Lung (tissue), 12 donors: ENCODE data around the gene PXMP2. TPM values are rescaled to one million over a fixed set of nuclear protein-coding genes. Genes with fewer than 3 reads are reported as not detected.

Source experiments
- ATAC-seq: fragments of 200-7000 bp; cut with Tn5 transposase; one replicate; pipeline ENCODE4 v1.9.1; 2020; ENCODE audit warnings: moderate number of reproducible peaks; ENCODE audit not compliant: insufficient read depth, low FRiP score
- DNase-seq, 3 donors: peaks; one replicate each; pipeline ENCODE4 v3.0.0-alpha.2; 2013 to 2017
- H3K27ac ChIP-seq, 2 donors: one replicate each; pipeline ENCODE4 v1.5.1; 2013; ENCODE audit warnings: mild to moderate bottlenecking in 2 of 2, moderate library complexity in 2 of 2, control low read depth in 1 of 2, inconsistent platforms in 1 of 2, low read depth in 1 of 2, low read length in 1 of 2
- H3K27me3 ChIP-seq, 3 donors: one replicate each; pipeline ENCODE4 v1.5.1; 2013; ENCODE audit warnings: low read length in 2 of 3; ENCODE audit not compliant: control insufficient read depth in 3 of 3, insufficient read depth in 3 of 3
- H3K36me3 ChIP-seq, 4 donors: one replicate each; pipeline ENCODE4 v1.5.1; 2013; ENCODE audit warnings: low read length in 4 of 4, mild to moderate bottlenecking in 1 of 4, moderate library complexity in 1 of 4; ENCODE audit not compliant: control insufficient read depth in 4 of 4, insufficient read depth in 4 of 4
- H3K4me1 ChIP-seq, 5 donors: one replicate each; pipeline ENCODE4 v1.5.1; 2013; ENCODE audit warnings: low read length in 5 of 5, mild to moderate bottlenecking in 2 of 5, moderate library complexity in 1 of 5; ENCODE audit not compliant: control insufficient read depth in 5 of 5, insufficient read depth in 5 of 5
- H3K4me3 ChIP-seq: one replicate; pipeline ENCODE4 v1.5.1; 2013; ENCODE audit warnings: mild to moderate bottlenecking, control low read depth, moderate library complexity
- H3K9ac ChIP-seq, 2 donors: one replicate each; pipeline ENCODE4 v1.5.1; 2013; ENCODE audit warnings: low read length in 2 of 2, control low read depth in 1 of 2; ENCODE audit not compliant: insufficient read depth in 1 of 2
- H3K9me3 ChIP-seq, 4 donors: one replicate each; pipeline ENCODE4 v1.5.1; 2013; ENCODE audit warnings: low read length in 3 of 4, mild to moderate bottlenecking in 1 of 4, moderate library complexity in 1 of 4; ENCODE audit not compliant: control insufficient read depth in 4 of 4, insufficient read depth in 3 of 4
- WGBS, 2 donors: extraction: QIAGEN DNeasy Blood & Tissue Kit; methylation state at CpG; one replicate each; pipeline ENCODE4 v1.1.7; 2013; 5-methylcytosine and 5-hydroxymethylcytosine counted together
- polyA plus RNA-seq, 2 donors: library from polyadenylated mRNA; stranded (reverse); fragments of 200-250 nt; gene quantifications; one replicate each; pipeline ENCODE4 v1.2.1, GENCODE V29; 2013
- total RNA-seq, 2 donors: library from RNA; depleted of rRNA in 1 of 2; stranded (reverse); fragments of >200 nt in 1 of 2; gene quantifications; one replicate each; pipeline ENCODE4 v1.2.1, GENCODE V29; 2014 to 2021
- TF ChIP-seq, protein P1 (sequence below): IDR thresholded peaks from 2 replicates; pipeline ENCODE4 v1.5.1; 2012; ENCODE audit warnings: mild to moderate bottlenecking; ENCODE audit errors: control extremely low read depth, extremely low read depth
- donor health status: control.
- donor health status: control.
- donor health status: Bipolar disorder and iron deficiency.
- donor health status: healthy.
- donor health status: DM: yes; HTN: yes; CAD: no.

Gene PXMP2
- total and polyA plus RNA-seq, 4 donors: 5.6 to 15.3 (median 13.2) TPM

DNA sequence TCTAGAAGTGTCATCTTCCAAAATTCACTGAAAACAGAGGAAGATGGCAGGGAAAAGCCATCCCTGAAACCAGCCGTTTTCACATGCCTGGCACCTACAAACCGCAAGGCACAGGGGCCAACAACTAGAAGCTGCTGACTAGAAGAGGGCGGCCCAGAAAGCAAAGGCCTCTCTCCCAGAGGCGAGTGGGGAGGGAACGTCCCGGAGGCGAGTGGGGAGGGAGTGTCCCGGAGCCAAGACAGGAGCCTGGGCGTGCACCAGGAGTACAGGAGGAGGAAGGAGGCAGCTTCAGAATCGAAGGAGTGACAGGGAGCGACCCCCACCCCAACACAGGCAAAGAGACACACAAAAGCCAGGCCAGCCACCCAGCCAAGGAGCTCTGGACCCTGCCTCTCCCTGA lies 53.3 kb downstream of the PXMP2 start:
- no peak for DNase-seq
- 93 to 97% methylated on average over 11 of the region's 11 CpGs for WGBS, 2 donors

DNA sequence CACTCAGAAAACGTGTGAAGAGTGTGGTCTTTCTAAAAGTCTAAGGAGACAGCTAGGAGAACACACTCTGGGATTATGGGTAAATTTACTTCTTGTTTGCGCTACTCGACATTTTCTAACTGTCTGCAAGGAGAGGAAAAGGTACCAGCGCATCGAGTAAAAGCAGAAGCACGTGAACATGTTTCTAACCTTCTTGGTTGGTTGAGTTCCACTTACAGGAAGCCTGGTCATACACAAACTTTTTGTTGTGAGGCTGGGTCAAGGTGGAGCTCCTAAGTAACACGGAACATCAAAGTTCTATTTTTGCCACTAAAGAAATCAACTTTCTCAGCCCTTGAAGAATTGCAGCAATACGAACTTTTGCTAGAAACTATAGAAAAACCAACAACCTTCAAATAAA lies 54.2 kb downstream of the PXMP2 start:
- H3K36me3 ChIP-seq: peaks cover 15 to 60% (median 45%) of the 10 kb centered on the region in 4 donors
- no peak overlapping the region for H3K4me3 ChIP-seq
- ATAC-seq: no peak
- no peak overlapping the region for H3K27ac ChIP-seq
- no peaks in the 10 kb centered on the region for H3K9me3 ChIP-seq
- no peaks in the 10 kb centered on the region for H3K4me1 ChIP-seq
- DNase-seq: no peak
- TF ChIP-seq, protein P1, sequence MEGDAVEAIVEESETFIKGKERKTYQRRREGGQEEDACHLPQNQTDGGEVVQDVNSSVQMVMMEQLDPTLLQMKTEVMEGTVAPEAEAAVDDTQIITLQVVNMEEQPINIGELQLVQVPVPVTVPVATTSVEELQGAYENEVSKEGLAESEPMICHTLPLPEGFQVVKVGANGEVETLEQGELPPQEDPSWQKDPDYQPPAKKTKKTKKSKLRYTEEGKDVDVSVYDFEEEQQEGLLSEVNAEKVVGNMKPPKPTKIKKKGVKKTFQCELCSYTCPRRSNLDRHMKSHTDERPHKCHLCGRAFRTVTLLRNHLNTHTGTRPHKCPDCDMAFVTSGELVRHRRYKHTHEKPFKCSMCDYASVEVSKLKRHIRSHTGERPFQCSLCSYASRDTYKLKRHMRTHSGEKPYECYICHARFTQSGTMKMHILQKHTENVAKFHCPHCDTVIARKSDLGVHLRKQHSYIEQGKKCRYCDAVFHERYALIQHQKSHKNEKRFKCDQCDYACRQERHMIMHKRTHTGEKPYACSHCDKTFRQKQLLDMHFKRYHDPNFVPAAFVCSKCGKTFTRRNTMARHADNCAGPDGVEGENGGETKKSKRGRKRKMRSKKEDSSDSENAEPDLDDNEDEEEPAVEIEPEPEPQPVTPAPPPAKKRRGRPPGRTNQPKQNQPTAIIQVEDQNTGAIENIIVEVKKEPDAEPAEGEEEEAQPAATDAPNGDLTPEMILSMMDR: no peak
- H3K27me3 ChIP-seq: no peaks in the 10 kb centered on the region
- 76 to 86% methylated on average over 8 of the region's 8 CpGs for WGBS, 2 donors
- H3K9ac ChIP-seq: no peak overlapping the region

More for the DNA sequence above, 53.3 kb downstream of the PXMP2 start:
- Histone ChIP-seq H3K27me3 (no peaks in the 10 kb centered on the region), H3K27ac (no peak overlapping the region), H3K9ac (no peak overlapping the region), H3K4me3 (no peak overlapping the region), H3K4me1 (no peaks in the 10 kb centered on the region), H3K9me3 (no peaks in the 10 kb centered on the region), H3K36me3 (peaks cover 17 to 62% (median 50%) of the 10 kb centered on the region in 4 donors)
- no peak for ATAC-seq
- TF ChIP-seq, protein P1: no peak

DNA sequence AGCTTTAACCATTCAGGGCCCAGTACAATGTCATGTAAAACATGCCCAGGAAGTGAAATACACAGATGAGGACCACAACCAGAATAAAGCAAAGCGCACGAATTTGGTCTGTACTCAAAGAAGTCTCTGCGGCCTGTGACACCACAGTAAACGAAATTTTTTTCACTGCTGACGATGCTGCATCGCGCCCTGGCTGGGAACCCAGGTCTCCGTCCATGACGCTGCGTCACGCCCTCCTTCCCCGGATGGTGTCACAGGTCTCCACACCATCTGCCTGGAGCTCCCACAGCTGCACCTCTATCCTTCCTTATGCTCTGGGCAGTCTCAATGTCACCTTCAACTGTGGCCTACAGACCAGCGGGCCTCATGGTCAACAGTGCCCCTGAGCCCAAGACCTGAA lies 56.4 kb downstream of the PXMP2 start:
- whole genome bisulfite sequencing, 2 donors: 91 to 95% methylated on average over 13 of the region's 13 CpGs
- ATAC-seq (no peak), DNase-seq (no peak)
- Histone ChIP-seq H3K27ac (no peak overlapping the region), H3K4me1 (no peaks in the 10 kb centered on the region), H3K27me3 (no peaks in the 10 kb centered on the region), H3K36me3 (peaks cover 18 to 68% (median 50%) of the 10 kb centered on the region in 4 donors), H3K4me3 (no peak overlapping the region), H3K9me3 (no peaks in the 10 kb centered on the region), H3K9ac (no peak overlapping the region)
- TF ChIP-seq, protein P1: no peak

DNA sequence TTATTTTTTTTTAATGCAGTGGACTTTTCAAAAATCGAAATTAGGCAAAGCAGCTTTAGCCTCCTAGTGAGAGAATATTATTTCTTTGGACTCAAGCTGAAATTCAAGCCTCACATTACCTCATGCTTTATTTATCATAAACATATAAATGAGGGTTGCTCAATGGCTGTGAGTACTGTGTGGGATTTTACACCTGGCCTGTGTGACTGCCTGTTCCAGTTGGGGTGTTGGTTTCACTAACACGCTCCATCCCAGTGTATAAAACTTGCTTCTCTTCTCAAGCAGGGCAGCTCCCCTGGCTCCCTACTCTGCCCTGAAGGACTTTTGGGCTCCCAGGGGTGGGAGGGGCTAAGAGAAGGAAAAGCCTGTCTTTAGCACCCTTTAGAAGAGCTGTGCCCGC lies 59.2 kb downstream of the PXMP2 start:
- H3K4me3 ChIP-seq: no peak overlapping the region
- no peak for ATAC-seq
- DNase-seq: no peak
- no peak overlapping the region for H3K27ac ChIP-seq
- H3K27me3 ChIP-seq: no peaks in the 10 kb centered on the region
- peaks cover 28 to 68% (median 47%) of the 10 kb centered on the region in 4 donors for H3K36me3 ChIP-seq
- WGBS, 2 donors: 97 to 98% methylated on average over 3 of the region's 3 CpGs
- no peaks in the 10 kb centered on the region for H3K4me1 ChIP-seq
- TF ChIP-seq, protein P1: no peak
- H3K9me3 ChIP-seq: no peaks in the 10 kb centered on the region
- H3K9ac ChIP-seq: no peak overlapping the region
